GM15510 (cell line): ENCODE results near the gene MED13L.

ENCODE experiments used
- POLR2A ChIP-seq: IDR thresholded peaks from 3 replicates; pipeline ENCODE4 v1.6.1; 2011; ENCODE audit warnings: borderline replicate concordance; ENCODE audit not compliant: insufficient read length; ENCODE audit errors: extremely low read depth

Gene MED13L

GRCh38 chr12:116116650-116117424 is 160.7 kb downstream of the MED13L start:
- TF ChIP-seq POLR2A = no peak

- TF ChIP-seq POLR2A = no peak
These were observed 163.9 kb downstream of the MED13L start for GRCh38 chr12:116113398-116114130.

GRCh38 chr12:116106870-116107269 is 170.6 kb downstream of the MED13L start:
- TF ChIP-seq POLR2A = no peak

GRCh38 chr12:116104167-116104767 is 173.2 kb downstream of the MED13L start:
- TF ChIP-seq POLR2A = no peak

GRCh38 chr12:116101991-116102390 is 175.5 kb downstream of the MED13L start:
- TF ChIP-seq POLR2A = no peak

GRCh38 chr12:116099652-116100432 is 177.7 kb downstream of the MED13L start:
- no peak for TF ChIP-seq POLR2A

- no peak for TF ChIP-seq POLR2A
These were observed 180.6 kb downstream of the MED13L start for GRCh38 chr12:116096874-116097273.

- no peak for TF ChIP-seq POLR2A
These were observed 183.0 kb downstream of the MED13L start for GRCh38 chr12:116094475-116094874.

GRCh38 chr12:116093915-116094314 is 183.6 kb downstream of the MED13L start:
- no peak for TF ChIP-seq POLR2A

- no peak for TF ChIP-seq POLR2A
These were observed 184.7 kb downstream of the MED13L start for GRCh38 chr12:116092776-116093175.

- TF ChIP-seq POLR2A = no peak
These were observed 185.3 kb downstream of the MED13L start for GRCh38 chr12:116092162-116092561.

- TF ChIP-seq POLR2A = no peak
These were observed 185.9 kb downstream of the MED13L start for GRCh38 chr12:116091579-116091978.

GRCh38 chr12:116090516-116090915 is 187.0 kb downstream of the MED13L start:
- no peak for TF ChIP-seq POLR2A

GRCh38 chr12:116089080-116089479 is 188.4 kb downstream of the MED13L start:
- TF ChIP-seq POLR2A = no peak

GRCh38 chr12:116087962-116088361 is 189.5 kb downstream of the MED13L start:
- no peak for TF ChIP-seq POLR2A
